Measurements from ENCODE around the gene ACR.
A peak's percentile ranks its signal among the peaks of the same experiment; 100 is the strongest.
"Not testable (repeated sequence)": the region's sequence is repeated elsewhere in the genome, so short reads cannot be mapped to it uniquely, and the experiment has no call there.

ACR gene

GRCh38 chr22:50733521-50734342 lies 4.3 kb upstream of the ACR start:
- DNase-seq: no peak

- DNase-seq: no peak
Observed at GRCh38 chr22:50734343-50734771, 3.6 kb upstream of the ACR start.

GRCh38 chr22:50734986-50735738 lies 2.8 kb upstream of the ACR start:
- DNase-seq: no peak

- no peak for DNase-seq
Observed at GRCh38 chr22:50735739-50736030, 2.3 kb upstream of the ACR start.

- peak in 1 of 2 experiments; percentile 8 for DNase-seq
Observed at GRCh38 chr22:50738649-50739227, 734 bp downstream of the ACR start.

- peak in 1 of 2 experiments; percentile 6 for DNase-seq
Observed at GRCh38 chr22:50739279-50739691, 1.3 kb downstream of the ACR start.

GRCh38 chr22:50739894-50740293 lies 1.9 kb downstream of the ACR start:
- no peak for DNase-seq

GRCh38 chr22:50740714-50741113 lies 2.7 kb downstream of the ACR start:
- not testable (repeated sequence) for DNase-seq

GRCh38 chr22:50744424-50744823 lies 6.4 kb downstream of the ACR start:
- DNase-seq: not testable (repeated sequence)

- not testable (repeated sequence) for DNase-seq
Observed at GRCh38 chr22:50747521-50747920, 9.5 kb downstream of the ACR start.

GRCh38 chr22:50748630-50749029 lies 10.6 kb downstream of the ACR start:
- not testable (repeated sequence) for DNase-seq

- DNase-seq: not testable (repeated sequence)
Observed at GRCh38 chr22:50749302-50750074, 11.5 kb downstream of the ACR start.

- not testable (repeated sequence) for DNase-seq
Observed at GRCh38 chr22:50755251-50755650, 17.2 kb downstream of the ACR start.

- not testable (repeated sequence) for DNase-seq
Observed at GRCh38 chr22:50756406-50756805, 18.4 kb downstream of the ACR start.

GRCh38 chr22:50756949-50757491 lies 19.0 kb downstream of the ACR start:
- DNase-seq: peak; percentile 77

GRCh38 chr22:50759597-50760341 lies 21.8 kb downstream of the ACR start:
- DNase-seq: not testable (repeated sequence)

GRCh38 chr22:50761829-50762228 lies 23.8 kb downstream of the ACR start:
- not testable (repeated sequence) for DNase-seq

GRCh38 chr22:50764288-50764687 lies 26.3 kb downstream of the ACR start:
- not testable (repeated sequence) for DNase-seq

- peak; percentile 42 to 43 for DNase-seq
Observed at GRCh38 chr22:50775132-50775531, 37.1 kb downstream of the ACR start.

- DNase-seq: not testable (repeated sequence)
Observed at GRCh38 chr22:50777631-50778030, 39.6 kb downstream of the ACR start.

- not testable (repeated sequence) for DNase-seq
Observed at GRCh38 chr22:50780244-50780643, 42.2 kb downstream of the ACR start.

- not testable (repeated sequence) for DNase-seq
Observed at GRCh38 chr22:50782253-50782652, 44.2 kb downstream of the ACR start.

All from activated T-cell treated with anti-CD3 and anti-CD28 coated beads, Interleukin-2, amount 50 U/mL, for 48 hours (primary cell).